Endodermal cell (in vitro differentiated cells): ENCODE results near the gene GJA5. TPM values are rescaled to one million over a fixed set of nuclear protein-coding genes. Genes with fewer than 3 reads are reported as not detected.

Source experiments
- DNase-seq: peaks from one replicate; pipeline ENCODE4 v3.0.0-alpha.2; 2017
- H3K27ac ChIP-seq: 2 replicates; pipeline ENCODE4 v1.5.1; 2013; ENCODE audit warnings: mild to moderate bottlenecking, low read depth, low read length, moderate library complexity
- H3K27me3 ChIP-seq: 2 replicates; pipeline ENCODE4 v1.6.1; 2013; ENCODE audit warnings: mild to moderate bottlenecking, low read length, moderate library complexity; ENCODE audit not compliant: insufficient read depth, control insufficient read depth, poor library complexity, severe bottlenecking
- H3K36me3 ChIP-seq: 2 replicates; pipeline ENCODE4 v1.7.0; 2013; ENCODE audit warnings: mild to moderate bottlenecking, low read length, moderate library complexity; ENCODE audit not compliant: control insufficient read depth, insufficient read depth
- H3K4me1 ChIP-seq: one replicate; pipeline ENCODE4 v1.7.0; 2013; ENCODE audit warnings: low read length; ENCODE audit not compliant: control insufficient read depth, insufficient read depth
- H3K4me3 ChIP-seq: 2 replicates; pipeline ENCODE4 v1.5.1; 2013; ENCODE audit warnings: mild to moderate bottlenecking, low read length, moderate library complexity
- H3K9ac ChIP-seq: 2 replicates; pipeline ENCODE4 v1.6.1; 2013; ENCODE audit warnings: mild to moderate bottlenecking, low read length, moderate library complexity; ENCODE audit not compliant: poor library complexity, severe bottlenecking; ENCODE audit errors: extremely low read depth
- H3K9me3 ChIP-seq: 2 replicates; pipeline ENCODE4 v1.6.1; 2013; ENCODE audit warnings: mild to moderate bottlenecking, low read length, moderate library complexity; ENCODE audit not compliant: control insufficient read depth
- H3K27ac Mint-ChIP-seq: 2 replicates; pipeline ENCODE4 v1.8.0; 2020; ENCODE audit warnings: mixed read lengths
- H3K27me3 Mint-ChIP-seq: 2 replicates; pipeline ENCODE4 v1.8.0; 2021; ENCODE audit warnings: mild to moderate bottlenecking, mixed read lengths; ENCODE audit not compliant: insufficient read depth
- H3K36me3 Mint-ChIP-seq: 2 replicates; pipeline ENCODE4 v1.8.0; 2020; ENCODE audit warnings: low read depth, mixed read lengths
- H3K4me1 Mint-ChIP-seq: 2 replicates; pipeline ENCODE4 v1.8.0; 2020; ENCODE audit warnings: mixed read lengths
- H3K4me3 Mint-ChIP-seq: 2 replicates; pipeline ENCODE4 v1.8.0; 2020; ENCODE audit warnings: mild to moderate bottlenecking, moderate library complexity, mixed read lengths
- H3K9me3 Mint-ChIP-seq: 2 replicates; pipeline ENCODE4 v1.8.0; 2020; ENCODE audit warnings: mild to moderate bottlenecking, mixed read lengths
- CTCF ChIP-seq: fragments of 200-600 bp; sonication (generic); conservative IDR thresholded peaks from 2 replicates; pipeline ENCODE4 v1.5.0; 2021; ENCODE audit warnings: antibody characterized with exemption, mild to moderate bottlenecking
- WGBS, 2 experiments: methylation state at CpG; one replicate each; pipeline versions ENCODE4 v1.1.5 to v1.1.7; 2013; ENCODE audit warnings: missing lambda C conversion rate in 2 of 2, mixed read lengths in 1 of 2; ENCODE audit not compliant: insufficient coverage in 1 of 2, insufficient read length in 1 of 2; 5-methylcytosine and 5-hydroxymethylcytosine counted together
- total RNA-seq, 2 donors: library from RNA; stranded (reverse); fragmentation: NEBNext Ultra II Directional in 1 of 2; extraction: Animal tissue kit (Norgen Biotek cat#: 25700) in 1 of 2; gene quantifications; 2 replicates in 1 of 2; 3 replicates in 1 of 2; pipeline ENCODE4 v1.2.1, GENCODE V29; 2021

Gene GJA5
- total RNA-seq, 2 donors from 2014 or later: 1.4 to 1.6 TPM

DNA sequence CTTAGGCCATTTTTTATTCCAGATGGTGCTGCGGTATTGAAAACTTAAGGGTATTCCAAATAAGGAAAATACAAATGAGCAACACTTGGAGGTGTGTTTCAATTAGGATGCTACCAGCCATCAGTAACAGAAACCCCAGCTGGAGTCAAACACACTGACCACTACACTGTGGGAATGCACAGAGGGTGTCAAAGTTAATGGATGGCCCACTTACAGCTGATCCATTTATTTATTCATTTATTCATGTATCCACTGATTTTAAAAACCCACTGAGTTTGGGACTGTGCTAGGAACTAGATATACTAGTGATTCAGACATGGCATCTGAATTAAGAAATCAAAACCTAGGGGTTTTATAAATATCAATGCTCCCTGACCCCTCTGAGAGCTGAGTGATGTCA is 24.5 kb upstream of the GJA5 start:
- H3K27me3 ChIP-seq: peaks cover 16% of the 10 kb centered on the region
- no peak overlapping the region for H3K9ac ChIP-seq
- no peak overlapping the region for H3K4me3 ChIP-seq
- WGBS, 2 experiments: 95 to 100% methylated on average over 1 of the region's 1 CpG
- peaks cover 42% of the 10 kb centered on the region for H3K27me3 Mint-ChIP-seq
- H3K4me1 Mint-ChIP-seq: peaks cover 25% of the 10 kb centered on the region
- no peaks in the 10 kb centered on the region for H3K36me3 Mint-ChIP-seq
- no peak for TF ChIP-seq CTCF
- H3K27ac Mint-ChIP-seq: no peak overlapping the region
- no peaks in the 10 kb centered on the region for H3K9me3 ChIP-seq
- no peaks in the 10 kb centered on the region for H3K9me3 Mint-ChIP-seq
- no peak for DNase-seq
- no peak overlapping the region for H3K27ac ChIP-seq
- H3K4me1 ChIP-seq: peaks cover 12% of the 10 kb centered on the region
- H3K36me3 ChIP-seq: no peaks in the 10 kb centered on the region
- H3K4me3 Mint-ChIP-seq: no peak overlapping the region

DNA sequence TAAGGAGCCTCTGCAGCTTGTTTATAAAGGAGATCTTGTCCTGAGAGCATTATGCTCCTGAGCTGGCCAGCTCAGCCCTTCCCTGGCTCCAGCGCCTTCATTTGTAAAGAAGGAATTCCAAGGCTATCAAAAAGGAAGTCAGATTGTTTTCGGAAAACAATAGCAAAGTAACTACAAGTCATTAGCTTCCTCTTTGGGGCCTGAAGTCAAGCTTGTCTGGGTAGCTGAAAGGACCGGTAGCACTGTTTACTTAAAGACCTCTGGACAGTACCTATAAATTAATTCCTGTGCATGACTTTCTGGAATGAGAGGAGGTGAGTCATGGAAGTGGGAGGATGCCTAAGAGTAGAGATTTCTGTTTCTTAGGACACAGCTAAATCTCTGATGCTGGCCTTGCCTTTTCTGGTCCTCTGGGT is 20.7 kb upstream of the GJA5 start:
- Mint-ChIP-seq H3K9me3 (no peaks in the 10 kb centered on the region), H3K36me3 (no peaks in the 10 kb centered on the region), H3K4me3 (no peak overlapping the region), H3K4me1 (peaks cover 35% of the 10 kb centered on the region), H3K27ac (no peak overlapping the region), H3K27me3 (peaks cover 15% of the 10 kb centered on the region)
- Histone ChIP-seq H3K4me1 (peaks cover 8% of the 10 kb centered on the region), H3K9me3 (no peaks in the 10 kb centered on the region), H3K27me3 (peaks cover 10% of the 10 kb centered on the region), H3K4me3 (peak overlapping the region; percentile 26), H3K27ac (no peak overlapping the region), H3K9ac (no peak overlapping the region), H3K36me3 (no peaks in the 10 kb centered on the region)
- 47 to 50% methylated on average over 3 of the region's 3 CpGs for WGBS, 2 experiments
- peak; percentile 57 for DNase-seq
- TF ChIP-seq CTCF: no peak

DNA sequence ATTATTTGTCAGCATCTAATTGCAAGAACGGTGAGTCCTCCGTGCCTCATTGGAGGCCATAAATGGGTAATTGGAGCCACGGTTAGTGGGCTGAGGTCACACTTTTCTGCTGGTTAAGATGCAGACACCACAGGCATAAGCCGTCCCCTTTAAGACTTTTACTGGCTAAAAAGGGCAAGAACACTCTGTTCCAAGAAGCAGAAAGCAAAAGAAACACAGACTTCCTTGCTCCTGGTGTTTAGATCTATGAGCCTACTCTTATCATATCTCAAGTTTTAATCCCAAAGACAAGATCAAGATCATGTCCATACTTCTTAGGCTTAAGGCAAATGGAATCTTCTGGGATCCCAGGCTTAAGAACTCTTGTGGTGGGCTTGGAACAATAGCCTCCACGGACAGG is 17.3 kb upstream of the GJA5 start:
- Histone ChIP-seq H3K27ac (no peak overlapping the region), H3K9ac (no peak overlapping the region), H3K9me3 (no peaks in the 10 kb centered on the region), H3K27me3 (peaks cover 23% of the 10 kb centered on the region), H3K4me1 (peaks cover 8% of the 10 kb centered on the region), H3K4me3 (no peak overlapping the region), H3K36me3 (no peaks in the 10 kb centered on the region)
- no peak overlapping the region for H3K4me3 Mint-ChIP-seq
- H3K4me1 Mint-ChIP-seq: peaks cover 44% of the 10 kb centered on the region
- no peaks in the 10 kb centered on the region for H3K36me3 Mint-ChIP-seq
- DNase-seq: no peak
- no peak for TF ChIP-seq CTCF
- H3K27me3 Mint-ChIP-seq: peaks cover 42% of the 10 kb centered on the region
- H3K27ac Mint-ChIP-seq: no peak overlapping the region
- no peaks in the 10 kb centered on the region for H3K9me3 Mint-ChIP-seq
- 54% methylated on average over 3 to 5 of the region's 5 CpGs for WGBS, 2 experiments
